22Rv1 (cell line): Measurements from ENCODE around the gene MYD88.
A peak's percentile ranks its signal among the peaks of the same experiment; 100 is the strongest.

Source experiments
- CTCF ChIP-seq: fragments of 450-650 bp; IDR thresholded peaks from 2 replicates; pipeline ENCODE4 v1.5.1; 2017; ENCODE audit warnings: mild to moderate bottlenecking
- ZFX ChIP-seq: fragments of 450-650 bp; IDR thresholded peaks from 2 replicates; pipeline ENCODE4 v1.6.1; 2017; ENCODE audit warnings: antibody characterized with exemption, borderline replicate concordance

- TF ChIP-seq CTCF (peak; percentile 17), ZFX (no peak)
These were observed 24.8 kb downstream of the MYD88 start for GRCh38 chr3:38163117-38163840.
